Mesenchymal stem cell (in vitro differentiated cells and primary cell): ENCODE measurements around the gene ZNF18.
A peak's percentile ranks its signal among the peaks of the same experiment; 100 is the strongest.
"Not testable (repeated sequence)": the region's sequence is repeated elsewhere in the genome, so short reads cannot be mapped to it uniquely, and the experiment has no call there.

Experiments
- DNase-seq: peaks from one replicate; pipeline ENCODE4 v3.0.0-alpha.2; 2013
- H2AFZ ChIP-seq: one replicate; pipeline ENCODE4 v1.6.1; 2013; ENCODE audit warnings: low read depth, mild to moderate bottlenecking, control low read depth, inconsistent platforms, low read length, moderate library complexity
- H2AK5ac ChIP-seq: 2 replicates; pipeline ENCODE4 v1.6.1; 2013; ENCODE audit warnings: low read length, moderate library complexity, mild to moderate bottlenecking, inconsistent platforms; ENCODE audit not compliant: severe bottlenecking
- H2BK120ac ChIP-seq: one replicate; pipeline ENCODE4 v1.6.1; 2013; ENCODE audit warnings: low read depth, mild to moderate bottlenecking, inconsistent platforms, low read length, moderate library complexity
- H2BK12ac ChIP-seq, 2 experiments: one replicate each; pipeline ENCODE4 v1.6.1; 2013; ENCODE audit warnings: inconsistent platforms in 2 of 2, low read length in 2 of 2, mild to moderate bottlenecking in 2 of 2, moderate library complexity in 2 of 2, control low read depth in 1 of 2
- H2BK15ac ChIP-seq: one replicate; pipeline ENCODE4 v1.6.1; 2013; ENCODE audit warnings: mild to moderate bottlenecking, low read depth, inconsistent platforms; ENCODE audit not compliant: poor library complexity, severe bottlenecking
- H2BK5ac ChIP-seq: 2 replicates; pipeline ENCODE4 v1.6.1; 2013; ENCODE audit warnings: low read depth, mild to moderate bottlenecking, low read length, control low read depth, inconsistent platforms; ENCODE audit not compliant: poor library complexity, severe bottlenecking
- H3K14ac ChIP-seq, 2 experiments: one replicate each; pipeline ENCODE4 v1.6.1; 2013; ENCODE audit warnings: inconsistent platforms in 2 of 2, low read length in 2 of 2, control low read depth in 1 of 2, mild to moderate bottlenecking in 1 of 2, moderate library complexity in 1 of 2
- H3K18ac ChIP-seq, 2 experiments: one replicate each; pipeline ENCODE4 v1.6.1; 2013; ENCODE audit warnings: inconsistent platforms in 2 of 2, low read length in 2 of 2, control low read depth in 1 of 2, low read depth in 1 of 2, mild to moderate bottlenecking in 1 of 2
- H3K23ac ChIP-seq, 2 experiments: one replicate each; pipeline ENCODE4 v1.6.1; 2013; ENCODE audit warnings: inconsistent platforms in 2 of 2, low read length in 2 of 2, mild to moderate bottlenecking in 2 of 2, moderate library complexity in 2 of 2, control low read depth in 1 of 2
- H3K27ac ChIP-seq: 2 replicates; pipeline ENCODE4 v1.5.1; 2013; ENCODE audit warnings: mild to moderate bottlenecking, moderate library complexity, low read length, control low read depth, inconsistent platforms; ENCODE audit not compliant: poor library complexity, severe bottlenecking
- H3K27me3 ChIP-seq, 2 experiments: 2 replicates each; pipeline versions ENCODE4 v1.6.1 to v1.7.0; 2013; ENCODE audit warnings: low read length in 2 of 2, mild to moderate bottlenecking in 2 of 2, moderate library complexity in 2 of 2, control low read depth in 1 of 2, inconsistent platforms in 1 of 2; ENCODE audit not compliant: control insufficient read depth in 1 of 2, insufficient read depth in 1 of 2
- H3K36me3 ChIP-seq, 2 experiments: 2 replicates each; pipeline versions ENCODE4 v1.6.1 to v1.7.0; 2013; ENCODE audit warnings: low read length in 2 of 2, control low read depth in 1 of 2, inconsistent platforms in 1 of 2, low read depth in 1 of 2, mild to moderate bottlenecking in 1 of 2; ENCODE audit not compliant: insufficient read depth in 2 of 2, control insufficient read depth in 1 of 2
- H3K4ac ChIP-seq, 2 experiments: one replicate each; pipeline ENCODE4 v1.6.1; 2013; ENCODE audit warnings: inconsistent platforms in 2 of 2, low read length in 2 of 2, mild to moderate bottlenecking in 2 of 2, moderate library complexity in 2 of 2, control low read depth in 1 of 2, low read depth in 1 of 2
- H3K4me1 ChIP-seq: 2 replicates; pipeline ENCODE4 v1.6.1; 2013; ENCODE audit warnings: low read depth, low read length, control low read depth; ENCODE audit not compliant: control insufficient read depth, insufficient read depth
- H3K4me2 ChIP-seq: 2 replicates; pipeline ENCODE4 v1.6.1; 2013; ENCODE audit warnings: low read length, mild to moderate bottlenecking, inconsistent platforms; ENCODE audit not compliant: poor library complexity, severe bottlenecking
- H3K4me3 ChIP-seq, 2 experiments: 2 replicates each; pipeline versions ENCODE4 v1.5.1 to v1.7.0; 2013; ENCODE audit warnings: low read length in 2 of 2, mild to moderate bottlenecking in 2 of 2, control low read depth in 1 of 2, low read depth in 1 of 2; ENCODE audit not compliant: insufficient read depth in 1 of 2
- H3K79me1 ChIP-seq: replicated peaks from 2 replicates; pipeline ENCODE4 v1.6.1; 2013; ENCODE audit warnings: mild to moderate bottlenecking, control low read depth, low read length, inconsistent platforms; ENCODE audit not compliant: poor library complexity, severe bottlenecking
- H3K9ac ChIP-seq: 2 replicates; pipeline ENCODE4 v1.7.0; 2013; ENCODE audit warnings: mild to moderate bottlenecking, low read length, moderate library complexity
- H3K9me3 ChIP-seq: 2 replicates; pipeline ENCODE4 v1.7.0; 2013; ENCODE audit warnings: mild to moderate bottlenecking, low read length; ENCODE audit not compliant: control insufficient read depth
- H4K8ac ChIP-seq: one replicate; pipeline ENCODE4 v1.6.1; 2013; ENCODE audit warnings: inconsistent platforms, mild to moderate bottlenecking, low read length, moderate library complexity
- H4K91ac ChIP-seq: one replicate; pipeline ENCODE4 v1.6.1; 2013; ENCODE audit warnings: mild to moderate bottlenecking, low read length, inconsistent platforms
- WGBS: methylation state at CpG from one replicate; pipeline ENCODE4 v1.1.7; 2013; ENCODE audit warnings: mixed read lengths; 5-methylcytosine and 5-hydroxymethylcytosine counted together

ZNF18 gene

GRCh38 chr17:11953924-11954323 is 43.4 kb downstream of the ZNF18 start:
- Histone ChIP-seq H4K8ac (no peak overlapping the region), H3K9me3 (peaks cover 29% of the 10 kb centered on the region), H2BK120ac (no peak overlapping the region), H3K4me3 (no peak overlapping the region), H2BK12ac (no peak overlapping the region), H4K91ac (no peak overlapping the region), H2AFZ (no peak overlapping the region), H2BK5ac (no peak overlapping the region), H2AK5ac (no peak overlapping the region), H3K4ac (no peak overlapping the region), H3K18ac (no peak overlapping the region), H3K27ac (no peak overlapping the region), H3K9ac (no peak overlapping the region), H3K79me1 (no peaks in the 10 kb centered on the region), H3K27me3 (no peaks in the 10 kb centered on the region), H3K36me3 (peaks cover 3 to 14% of the 10 kb centered on the region in 2 experiments), H2BK15ac (no peak overlapping the region), H3K4me2 (no peak overlapping the region), H3K4me1 (no peaks in the 10 kb centered on the region), H3K23ac (no peak overlapping the region), H3K14ac (no peak overlapping the region)
- no CpG with 5 or more reads among the region's 1 CpG for WGBS
- peak; percentile 1 for DNase-seq

GRCh38 chr17:11952610-11953009 is 44.7 kb downstream of the ZNF18 start:
- no peak overlapping the region for H3K4me2 ChIP-seq
- H2BK12ac ChIP-seq: no peak overlapping the region
- H3K23ac ChIP-seq: no peak overlapping the region
- H3K27ac ChIP-seq: no peak overlapping the region
- H3K9ac ChIP-seq: no peak overlapping the region
- H3K4ac ChIP-seq: no peak overlapping the region
- no peak for DNase-seq
- peaks cover 3 to 7% of the 10 kb centered on the region in 2 experiments for H3K36me3 ChIP-seq
- H4K8ac ChIP-seq: no peak overlapping the region
- H2AK5ac ChIP-seq: no peak overlapping the region
- peak overlapping the region in 1 of 2 experiments; percentile 14 for H3K4me3 ChIP-seq
- no peak overlapping the region for H2BK15ac ChIP-seq
- no peak overlapping the region for H2BK5ac ChIP-seq
- H2AFZ ChIP-seq: no peak overlapping the region
- H3K27me3 ChIP-seq: no peaks in the 10 kb centered on the region
- no peak overlapping the region for H2BK120ac ChIP-seq
- H3K79me1 ChIP-seq: no peaks in the 10 kb centered on the region
- H3K18ac ChIP-seq: no peak overlapping the region
- over 99% methylated on average over 3 of the region's 3 CpGs for WGBS
- no peaks in the 10 kb centered on the region for H3K4me1 ChIP-seq
- no peak overlapping the region for H3K14ac ChIP-seq
- no peak overlapping the region for H4K91ac ChIP-seq
- peaks cover 29% of the 10 kb centered on the region for H3K9me3 ChIP-seq

GRCh38 chr17:11950771-11951519 is 46.3 kb downstream of the ZNF18 start:
- Histone ChIP-seq H2BK120ac (no peak overlapping the region), H3K18ac (no peak overlapping the region), H3K36me3 (peaks cover 3 to 7% of the 10 kb centered on the region in 2 experiments), H2BK5ac (no peak overlapping the region), H3K4me3 (no peak overlapping the region), H3K23ac (no peak overlapping the region), H2BK12ac (no peak overlapping the region), H3K4me2 (no peak overlapping the region), H3K27ac (no peak overlapping the region), H2AK5ac (no peak overlapping the region), H3K9me3 (peaks cover 29% of the 10 kb centered on the region), H3K14ac (no peak overlapping the region), H3K9ac (no peak overlapping the region), H4K8ac (no peak overlapping the region), H2BK15ac (no peak overlapping the region), H2AFZ (no peak overlapping the region), H3K79me1 (no peaks in the 10 kb centered on the region), H3K27me3 (no peaks in the 10 kb centered on the region), H3K4me1 (no peaks in the 10 kb centered on the region), H4K91ac (no peak overlapping the region), H3K4ac (no peak overlapping the region)
- DNase-seq: no peak
- WGBS: 78% methylated on average over 4 of the region's 7 CpGs

- not testable (repeated sequence) for H3K23ac ChIP-seq, H2AK5ac ChIP-seq, H4K91ac ChIP-seq, H3K79me1 ChIP-seq, H3K4me2 ChIP-seq, DNase-seq, H2BK12ac ChIP-seq, H2BK120ac ChIP-seq, H3K27me3 ChIP-seq, H3K18ac ChIP-seq, H3K4me3 ChIP-seq, H3K27ac ChIP-seq, H3K4ac ChIP-seq, H2BK5ac ChIP-seq, H3K4me1 ChIP-seq, H2AFZ ChIP-seq, H3K14ac ChIP-seq, H3K36me3 ChIP-seq, H2BK15ac ChIP-seq, H4K8ac ChIP-seq, H3K9ac ChIP-seq
- WGBS: no CpG with 5 or more reads among the region's 1 CpG
- peaks cover 17% of the 10 kb centered on the region for H3K9me3 ChIP-seq
Measured at GRCh38 chr17:11949571-11949970, 47.7 kb downstream of the ZNF18 start.
